Dendritic cell treated with granulocyte-macrophage colony-stimulating factor and Interleukin-4, amounts not matched to agents 40 ng/mL and 50 ng/mL, for 4 days (primary cell): ENCODE data around the gene ACSS1.

Source experiments
- H3K27ac Mint-ChIP-seq: one replicate; pipeline ENCODE4 v1.8.0; 2022; ENCODE audit warnings: mild to moderate bottlenecking, mixed read lengths
- H3K27me3 Mint-ChIP-seq: one replicate; pipeline ENCODE4 v1.8.0; 2022; ENCODE audit warnings: mild to moderate bottlenecking, mixed read lengths
- H3K36me3 Mint-ChIP-seq: one replicate; pipeline ENCODE4 v1.8.0; 2022; ENCODE audit warnings: low read depth, mixed read lengths
- H3K4me1 Mint-ChIP-seq: one replicate; pipeline ENCODE4 v1.8.0; 2022; ENCODE audit warnings: low read depth, mixed read lengths
- H3K4me3 Mint-ChIP-seq: one replicate; pipeline ENCODE4 v1.8.0; 2022; ENCODE audit warnings: mild to moderate bottlenecking, moderate library complexity, mixed read lengths
- H3K9me3 Mint-ChIP-seq: one replicate; pipeline ENCODE4 v1.8.0; 2022; ENCODE audit warnings: mixed read lengths
- intact Hi-C: fragments of 100-400 bp; cut with micrococcal nuclease; formaldehyde crosslinking; loops from one replicate; pipeline ENCODE4 v1.15.0; 2022

Gene ACSS1

DNA sequence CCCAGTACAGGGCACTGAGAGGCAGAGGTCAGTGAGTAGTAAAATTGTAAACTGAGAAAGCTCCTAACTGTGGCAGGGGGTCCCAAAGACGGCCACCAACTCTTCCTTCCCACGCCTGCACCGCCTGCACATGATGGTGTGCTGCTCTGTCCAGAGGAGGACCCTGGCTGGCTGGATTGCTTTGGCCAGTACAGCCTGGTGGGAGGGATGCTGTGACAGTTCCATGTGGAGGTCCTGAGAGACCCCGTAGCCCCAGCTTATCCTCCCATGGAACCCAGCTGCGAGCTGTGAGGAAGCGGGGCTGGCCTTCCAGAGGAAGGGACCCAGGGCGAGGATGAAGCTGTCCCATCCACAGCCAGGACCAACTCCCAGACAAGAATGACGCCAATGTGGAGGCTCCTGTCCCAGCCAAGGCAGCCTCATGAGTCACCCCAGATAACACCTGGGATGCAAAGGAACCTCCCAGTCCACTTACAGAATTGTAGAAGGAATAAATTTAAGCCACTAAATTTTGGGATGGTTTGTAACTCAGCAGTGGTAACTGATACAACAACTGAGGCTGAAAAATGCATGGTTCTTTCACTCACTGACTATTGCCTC, 2.0 kb upstream of the ACSS1 start:
- no peak overlapping the region for H3K27ac Mint-ChIP-seq
- peaks cover 19% of the 10 kb centered on the region for H3K4me1 Mint-ChIP-seq
- H3K36me3 Mint-ChIP-seq: no peaks in the 10 kb centered on the region
- intact Hi-C loops: loop anchor here (10.0 kb wide), 2 partner anchors 335 to 635 kb away; partner anchors contain the start of genes ABHD12 and ZNF337
- no peaks in the 10 kb centered on the region for H3K9me3 Mint-ChIP-seq
- peaks cover 25% of the 10 kb centered on the region for H3K27me3 Mint-ChIP-seq
- H3K4me3 Mint-ChIP-seq: no peak overlapping the region

DNA sequence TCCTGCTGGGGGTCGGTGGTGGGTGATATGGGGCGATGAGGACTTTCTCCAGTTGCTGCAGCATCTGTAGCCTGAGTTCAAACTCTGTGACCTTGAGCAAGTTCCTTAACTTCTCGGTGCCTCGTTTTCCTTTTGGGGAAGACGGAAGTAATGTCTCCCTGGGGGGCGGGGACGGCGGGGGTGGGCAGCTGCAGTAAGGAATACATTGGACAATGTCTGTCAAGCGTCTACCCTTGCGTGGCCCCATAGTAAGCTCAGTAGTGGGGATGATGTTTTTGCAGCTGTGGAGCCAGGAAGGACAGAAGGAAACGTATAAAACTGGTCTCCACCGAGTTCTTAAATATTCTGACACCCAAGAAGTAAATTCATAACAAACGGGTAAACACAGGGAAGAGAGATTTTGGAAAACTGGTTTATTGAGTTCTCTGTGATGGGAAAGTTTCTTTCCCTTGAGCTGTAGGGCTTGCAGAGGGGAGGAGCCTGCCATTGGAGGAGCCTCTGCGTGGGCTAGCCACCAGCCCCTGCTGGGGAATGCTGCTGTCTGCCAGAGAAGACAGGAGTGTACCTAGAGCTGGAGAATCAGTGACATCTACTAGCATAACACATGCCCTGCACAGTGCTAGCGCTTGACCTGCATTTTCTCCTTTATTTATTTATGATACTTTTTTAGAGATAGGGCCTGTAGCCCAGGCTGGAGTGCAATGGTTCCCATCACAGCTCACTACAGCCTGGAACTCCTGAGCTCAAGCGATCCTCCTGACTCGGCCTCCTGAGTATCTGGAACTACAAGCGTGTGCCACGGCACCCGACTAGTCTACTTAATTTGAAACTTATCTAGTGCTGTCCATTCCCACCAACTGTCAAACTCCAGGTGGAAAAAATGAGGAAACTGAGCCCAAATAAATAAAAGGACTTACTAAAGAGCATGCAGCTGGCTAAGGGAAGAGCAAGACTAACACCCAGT, 1.2 kb upstream of the ACSS1 start:
- peak overlapping the region; percentile 84 for H3K27ac Mint-ChIP-seq
- H3K9me3 Mint-ChIP-seq: no peaks in the 10 kb centered on the region
- H3K4me3 Mint-ChIP-seq: peak overlapping the region; percentile 80
- no peaks in the 10 kb centered on the region for H3K36me3 Mint-ChIP-seq
- H3K4me1 Mint-ChIP-seq: peaks cover 28% of the 10 kb centered on the region
- intact Hi-C loops: loop anchor here (10.0 kb wide), 1 partner anchor 636 kb away; the partner anchor contains the start of gene ZNF337
- H3K27me3 Mint-ChIP-seq: peaks cover 23% of the 10 kb centered on the region

DNA sequence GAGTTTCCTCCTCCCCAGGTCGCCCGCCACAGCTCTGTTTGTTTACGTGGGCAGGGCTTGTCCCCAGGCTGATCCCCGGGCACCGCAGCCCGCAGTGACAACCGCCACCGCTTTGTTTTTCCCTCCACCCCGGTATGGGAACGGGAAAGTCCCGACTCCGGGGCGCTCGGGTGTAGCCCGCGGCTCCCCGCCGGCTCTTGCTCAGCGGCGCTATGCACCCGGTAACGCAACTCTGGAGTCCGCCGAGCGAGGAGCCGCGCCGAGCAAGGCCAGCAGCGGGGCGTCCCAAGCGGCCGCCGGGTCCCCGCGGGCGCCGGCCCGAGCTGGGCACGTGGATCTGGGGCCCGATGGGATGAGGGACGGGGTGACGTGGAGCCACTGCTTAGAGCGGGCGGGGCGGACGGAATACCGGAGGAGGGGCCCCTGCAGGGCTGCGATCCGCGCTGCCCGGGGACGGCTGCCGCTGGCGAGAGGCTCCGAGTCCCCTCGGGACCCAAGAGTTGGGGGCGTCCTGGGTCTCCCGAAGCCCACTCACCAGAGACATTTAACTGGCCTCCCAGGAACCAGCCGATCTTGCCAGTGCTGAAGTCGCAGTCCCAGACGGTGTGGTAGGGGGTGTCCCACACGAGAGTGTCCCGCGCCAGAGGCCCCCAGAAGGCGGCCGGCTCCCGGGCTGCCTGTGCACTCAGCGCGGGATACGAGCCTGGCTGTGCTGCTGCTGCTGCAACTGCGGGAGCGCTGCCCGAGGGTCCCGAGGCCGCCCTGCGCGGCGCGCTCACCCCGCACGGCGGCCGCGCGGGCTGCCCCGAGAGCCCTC, 497 bp downstream of the ACSS1 start:
- no peaks in the 10 kb centered on the region for H3K36me3 Mint-ChIP-seq
- H3K27ac Mint-ChIP-seq: peak overlapping the region; percentile 84
- H3K4me3 Mint-ChIP-seq: peak overlapping the region; percentile 80
- intact Hi-C loops: loop anchor here (10.0 kb wide), 1 partner anchor 637 kb away; the partner anchor contains the start of gene ZNF337
- H3K4me1 Mint-ChIP-seq: peaks cover 44% of the 10 kb centered on the region
- H3K9me3 Mint-ChIP-seq: no peaks in the 10 kb centered on the region
- peaks cover 15% of the 10 kb centered on the region for H3K27me3 Mint-ChIP-seq

DNA sequence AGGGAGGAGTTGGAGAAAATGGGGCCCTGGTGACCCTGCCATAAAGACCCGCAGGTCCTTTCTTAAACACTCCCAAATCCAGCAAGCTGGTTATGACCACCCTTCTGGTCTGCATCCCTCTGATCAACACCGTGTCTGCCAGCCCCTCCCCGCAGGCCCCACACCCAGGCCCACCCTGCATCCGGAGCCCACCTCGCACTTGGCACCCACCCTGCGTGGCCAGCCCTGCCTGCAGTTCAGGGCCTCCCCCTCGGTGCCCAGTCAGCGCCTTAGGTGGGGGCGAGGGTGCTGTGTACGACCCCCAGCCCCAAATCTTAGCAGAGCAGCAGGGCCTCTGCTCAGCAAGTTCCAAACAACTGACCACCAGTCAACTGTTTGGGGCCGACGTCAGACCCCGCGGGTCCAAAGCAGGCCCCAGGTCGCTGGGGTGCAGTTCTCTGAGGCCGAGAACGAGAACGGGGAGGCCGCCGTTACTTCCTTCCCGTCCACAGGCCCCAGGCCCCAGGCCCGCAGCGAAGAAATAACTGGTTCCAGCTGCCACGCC, 1.2 kb downstream of the ACSS1 start:
- peaks cover 3% of the 10 kb centered on the region for H3K36me3 Mint-ChIP-seq
- H3K27ac Mint-ChIP-seq: peak overlapping the region; percentile 84
- H3K4me3 Mint-ChIP-seq: peak overlapping the region; percentile 80
- no peaks in the 10 kb centered on the region for H3K9me3 Mint-ChIP-seq
- intact Hi-C loops: loop anchor here (10.0 kb wide), 1 partner anchor 638 kb away; the partner anchor contains the start of gene ZNF337
- peaks cover 51% of the 10 kb centered on the region for H3K4me1 Mint-ChIP-seq
- peaks cover 13% of the 10 kb centered on the region for H3K27me3 Mint-ChIP-seq

DNA sequence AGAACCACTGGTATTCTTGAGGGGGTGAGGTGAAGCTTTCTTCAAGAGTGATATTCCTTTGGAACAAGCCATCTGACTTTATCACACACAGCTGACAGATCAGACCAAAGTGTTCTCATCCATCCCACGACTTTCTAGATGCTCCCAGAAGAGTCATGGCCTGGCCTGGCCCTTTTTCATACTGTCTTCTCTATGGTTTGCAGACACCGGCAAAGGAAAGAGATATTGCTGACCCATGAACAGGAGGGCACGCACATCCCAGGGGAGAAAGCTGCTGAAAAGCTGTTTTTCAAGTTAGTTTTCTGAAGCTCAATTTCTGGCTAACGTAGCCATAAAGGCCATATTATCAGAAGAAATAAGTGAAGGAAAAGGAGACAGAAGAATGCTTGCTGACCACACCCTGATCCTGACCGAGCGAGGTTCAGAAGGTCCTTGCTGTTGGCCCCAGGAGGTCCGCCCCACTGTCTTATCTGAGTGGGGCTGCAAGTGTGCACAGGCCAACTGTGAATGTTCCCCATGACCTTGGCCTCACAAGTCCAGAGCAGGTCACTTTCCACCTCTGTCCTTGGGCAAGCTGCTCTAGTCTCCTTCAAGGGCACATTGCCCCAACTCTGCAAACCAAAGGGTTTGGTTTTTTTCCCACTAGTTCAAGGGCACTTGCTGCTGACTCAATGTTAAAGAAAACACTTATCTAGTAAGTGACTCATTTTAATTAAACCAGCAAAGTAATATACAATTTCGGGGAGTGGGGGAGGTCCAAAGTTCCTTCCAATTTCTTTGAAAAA, 2.0 kb downstream of the ACSS1 start:
- peaks cover 6% of the 10 kb centered on the region for H3K27me3 Mint-ChIP-seq
- H3K9me3 Mint-ChIP-seq: no peaks in the 10 kb centered on the region
- intact Hi-C loops: loop anchor here (10.0 kb wide), 1 partner anchor 639 kb away; the partner anchor contains the start of gene ZNF337
- peak overlapping the region; percentile 80 for H3K4me3 Mint-ChIP-seq
- peaks cover 57% of the 10 kb centered on the region for H3K4me1 Mint-ChIP-seq
- H3K27ac Mint-ChIP-seq: peak overlapping the region; percentile 84
- H3K36me3 Mint-ChIP-seq: peaks cover 10% of the 10 kb centered on the region

DNA sequence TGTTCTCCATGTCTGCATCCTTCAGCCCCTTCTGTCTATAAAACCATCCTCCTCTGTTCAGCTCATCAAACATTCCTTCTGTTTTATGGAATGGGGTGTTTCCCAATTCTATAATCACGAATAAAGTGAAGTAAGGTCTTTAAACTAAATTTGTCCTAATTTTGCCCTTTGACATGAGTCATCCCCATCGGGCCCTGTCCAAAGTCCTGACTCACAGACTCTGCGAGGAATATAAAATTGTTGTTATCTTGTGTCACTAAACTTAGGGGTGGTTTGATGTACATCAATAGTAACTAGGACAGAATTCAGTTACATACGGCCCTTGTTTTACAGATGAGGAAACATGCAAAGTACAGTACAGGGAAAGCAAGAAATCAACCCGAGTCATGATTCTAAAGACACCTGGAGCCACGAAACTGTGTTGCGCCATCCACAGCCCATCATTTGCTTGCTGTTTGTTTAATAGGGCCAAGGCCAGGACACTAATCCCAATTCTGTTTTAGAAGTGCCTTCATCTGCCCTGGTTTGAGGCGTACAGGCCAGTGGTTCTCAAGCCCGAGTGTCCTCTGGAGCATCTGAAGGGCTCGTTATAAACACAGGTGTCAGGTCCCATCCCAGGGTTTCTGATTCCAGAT, 2.8 kb downstream of the ACSS1 start:
- Mint-ChIP-seq H3K9me3 (no peaks in the 10 kb centered on the region), H3K36me3 (peaks cover 16% of the 10 kb centered on the region), H3K4me1 (peaks cover 58% of the 10 kb centered on the region), H3K27me3 (no peaks in the 10 kb centered on the region), H3K4me3 (no peak overlapping the region), H3K27ac (no peak overlapping the region)
- intact Hi-C loops: loop anchor here (10.0 kb wide), 1 partner anchor 640 kb away; the partner anchor contains the start of gene ZNF337

DNA sequence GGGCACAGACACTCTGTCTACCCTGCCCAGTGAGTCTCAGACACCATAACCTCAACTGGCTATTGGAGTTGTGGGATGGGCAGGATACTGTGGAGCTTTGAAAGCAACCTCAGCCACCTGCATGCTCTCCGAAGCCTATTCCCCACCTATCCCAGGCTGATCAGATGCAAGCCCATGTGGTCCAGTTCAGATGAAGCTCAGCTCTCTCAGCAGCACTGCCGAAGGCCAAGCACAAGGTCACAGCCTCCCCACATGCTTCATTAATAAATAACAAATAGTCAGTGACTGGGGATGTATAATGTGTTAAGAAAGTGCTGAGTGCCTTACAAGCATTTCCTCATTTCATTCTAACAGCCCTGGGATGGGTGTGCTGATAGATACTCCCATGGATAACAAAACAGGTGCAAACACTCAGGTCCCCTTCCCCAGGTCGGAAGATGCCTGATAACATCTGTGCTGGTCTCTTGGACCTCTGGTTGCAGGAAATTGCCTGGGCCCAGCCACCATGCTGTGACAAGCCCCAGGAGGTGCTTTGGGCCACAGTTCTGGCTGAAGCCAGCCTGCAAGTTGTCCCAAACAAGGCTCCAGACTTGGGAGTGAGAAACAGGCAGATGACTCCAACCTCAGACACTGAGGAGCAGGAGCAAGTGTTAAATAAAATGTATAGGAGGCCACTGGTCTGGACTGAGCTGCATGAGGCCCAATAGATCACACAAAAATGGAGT, 3.7 kb downstream of the ACSS1 start:
- H3K4me3 Mint-ChIP-seq: no peak overlapping the region
- no peaks in the 10 kb centered on the region for H3K27me3 Mint-ChIP-seq
- peaks cover 59% of the 10 kb centered on the region for H3K4me1 Mint-ChIP-seq
- peak overlapping the region; percentile 44 for H3K27ac Mint-ChIP-seq
- peaks cover 16% of the 10 kb centered on the region for H3K36me3 Mint-ChIP-seq
- no peaks in the 10 kb centered on the region for H3K9me3 Mint-ChIP-seq
- intact Hi-C loops: loop anchor here (10.0 kb wide), 1 partner anchor 641 kb away; the partner anchor contains the start of gene ZNF337

DNA sequence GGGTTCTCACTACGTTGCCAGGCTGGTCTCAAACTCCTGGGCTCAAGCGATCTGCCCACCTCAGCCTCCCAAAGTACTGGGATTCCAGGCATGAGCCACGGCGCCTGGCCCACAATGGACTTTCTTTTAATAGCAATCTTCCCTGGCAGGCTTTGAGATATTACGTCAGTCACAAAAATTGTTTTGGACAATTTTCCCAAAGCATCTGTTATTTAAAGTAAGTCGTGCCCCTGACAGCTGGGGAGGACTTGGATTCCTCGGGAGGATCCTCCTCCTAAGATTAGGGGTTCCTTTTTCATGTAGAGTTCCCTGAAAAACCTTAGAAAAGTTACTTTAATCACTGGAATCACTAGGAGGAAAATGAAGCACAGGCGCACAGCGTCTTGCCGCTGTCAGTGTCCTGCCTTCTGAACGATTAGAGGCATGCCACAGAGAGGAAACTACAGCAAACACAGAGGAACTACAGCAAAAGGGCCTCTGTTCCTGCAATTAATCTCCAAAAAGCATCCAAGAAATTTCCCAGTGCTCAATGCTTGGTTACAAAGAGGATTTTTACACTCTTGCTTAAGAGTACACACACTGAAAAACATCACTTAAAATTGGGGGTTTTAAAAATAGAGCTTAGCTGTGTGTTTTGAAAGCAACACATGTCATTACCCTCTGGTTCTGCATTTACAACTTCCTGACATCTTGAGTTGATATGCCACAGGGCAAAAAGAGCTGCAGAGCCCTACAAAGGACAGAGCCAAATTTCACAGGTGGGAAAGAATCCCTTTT, 4.5 kb downstream of the ACSS1 start:
- H3K4me3 Mint-ChIP-seq: no peak overlapping the region
- H3K27me3 Mint-ChIP-seq: no peaks in the 10 kb centered on the region
- peaks cover 19% of the 10 kb centered on the region for H3K36me3 Mint-ChIP-seq
- H3K27ac Mint-ChIP-seq: peak overlapping the region; percentile 44
- H3K4me1 Mint-ChIP-seq: peaks cover 67% of the 10 kb centered on the region
- no peaks in the 10 kb centered on the region for H3K9me3 Mint-ChIP-seq
- intact Hi-C loops: loop anchor here (10.0 kb wide), 1 partner anchor 641 kb away; the partner anchor contains the start of gene ZNF337

DNA sequence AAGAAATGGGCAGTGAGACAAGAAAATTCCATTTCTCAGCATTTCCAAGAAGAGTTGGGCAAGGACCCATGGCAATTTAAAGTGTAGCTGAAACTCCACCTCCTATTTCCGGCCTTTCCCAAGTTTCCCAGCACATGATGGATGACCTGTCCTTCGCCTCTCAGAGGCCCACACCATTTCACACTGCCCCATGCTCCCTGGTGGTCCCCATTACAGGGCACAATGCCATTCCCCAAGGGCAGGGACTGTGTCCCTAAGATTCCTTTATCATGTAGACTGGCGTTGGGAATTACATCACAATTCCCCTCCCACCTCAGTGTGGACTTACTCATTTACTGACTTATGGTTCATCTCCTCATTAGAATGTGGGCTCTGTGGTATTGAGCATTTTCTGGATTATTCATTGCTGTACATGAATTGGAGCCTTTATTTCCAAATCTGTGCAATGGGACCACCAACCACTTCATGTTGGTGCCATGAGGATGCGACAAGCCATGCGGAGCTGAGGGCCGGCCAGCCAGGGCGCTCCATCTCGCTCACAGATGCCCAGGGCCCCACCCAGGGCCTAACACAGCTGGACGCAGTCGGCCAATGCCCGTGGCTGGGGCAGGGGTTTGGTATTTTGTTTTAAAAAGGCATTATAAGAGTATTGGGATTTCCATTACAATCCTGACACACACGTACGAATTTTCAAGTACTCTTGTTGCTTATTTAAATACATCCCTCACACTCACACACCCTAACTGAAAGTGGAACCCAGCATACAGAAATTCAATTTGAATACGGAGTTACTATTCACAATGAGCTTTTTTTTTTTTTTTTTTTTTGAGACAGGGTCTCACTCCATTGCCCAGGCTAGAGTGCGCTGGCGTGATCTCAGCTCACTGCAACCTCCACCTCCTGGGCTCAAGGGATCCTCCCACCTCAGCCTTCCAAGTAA, 5.4 kb downstream of the ACSS1 start:
- peak overlapping the region; percentile 44 for H3K27ac Mint-ChIP-seq
- no peak overlapping the region for H3K4me3 Mint-ChIP-seq
- H3K27me3 Mint-ChIP-seq: no peaks in the 10 kb centered on the region
- peaks cover 68% of the 10 kb centered on the region for H3K4me1 Mint-ChIP-seq
- peaks cover 28% of the 10 kb centered on the region for H3K36me3 Mint-ChIP-seq
- no peaks in the 10 kb centered on the region for H3K9me3 Mint-ChIP-seq
- intact Hi-C loops: loop anchor here (10.0 kb wide), 1 partner anchor 642 kb away; the partner anchor contains the start of gene ZNF337

DNA sequence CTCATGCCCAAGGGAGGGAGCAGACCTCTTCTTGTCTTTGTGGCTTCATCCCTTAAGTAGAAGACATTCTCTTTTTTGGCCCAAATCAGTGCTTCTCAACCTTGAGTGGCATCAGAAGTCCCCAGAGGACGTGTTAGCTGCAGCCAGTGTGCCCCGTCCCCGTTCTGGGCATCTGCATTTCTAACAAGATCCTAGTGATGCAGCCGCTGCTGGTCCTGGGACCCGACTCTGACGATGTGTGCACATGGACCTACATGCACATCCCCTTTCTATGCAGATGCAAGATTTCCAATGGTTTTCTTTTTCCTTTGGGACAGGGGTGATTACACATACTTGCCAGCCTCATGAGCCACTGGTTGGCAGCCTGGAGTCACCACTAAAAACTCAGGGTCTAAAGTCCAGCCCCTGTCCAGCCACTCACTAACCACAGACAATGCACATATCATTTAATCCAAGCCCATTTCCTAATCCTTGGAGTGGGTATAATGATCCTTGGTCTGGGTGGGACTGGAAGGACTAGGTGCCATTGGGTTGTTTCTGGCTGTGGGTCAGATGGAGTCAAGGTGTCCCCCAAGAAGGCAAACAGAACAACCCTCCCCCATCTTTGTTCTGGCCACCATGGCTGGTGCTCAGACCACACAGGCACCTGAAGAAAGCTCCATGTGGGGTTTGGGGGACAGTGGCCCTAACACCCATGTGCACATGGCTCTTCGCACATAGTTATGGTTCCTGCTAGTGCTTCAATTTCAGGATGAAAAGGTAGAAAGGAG, 6.4 kb downstream of the ACSS1 start:
- peaks cover 64% of the 10 kb centered on the region for H3K4me1 Mint-ChIP-seq
- no peak overlapping the region for H3K4me3 Mint-ChIP-seq

More for the DNA sequence above, 6.4 kb downstream of the ACSS1 start:
- no peak overlapping the region for H3K27ac Mint-ChIP-seq
- H3K27me3 Mint-ChIP-seq: no peaks in the 10 kb centered on the region
- no peaks in the 10 kb centered on the region for H3K9me3 Mint-ChIP-seq
- H3K36me3 Mint-ChIP-seq: peaks cover 38% of the 10 kb centered on the region
- intact Hi-C loops: loop anchor here (10.0 kb wide), 1 partner anchor 643 kb away; the partner anchor contains the start of gene ZNF337
